HT1080 (cell line): ENCODE data around the gene DNTTIP2. TPM values are rescaled to one million over a fixed set of nuclear protein-coding genes. Genes with fewer than 3 reads are reported as not detected.
A peak's percentile ranks its signal among the peaks of the same experiment; 100 is the strongest.
"Not testable (repeated sequence)": the region's sequence is repeated elsewhere in the genome, so short reads cannot be mapped to it uniquely, and the experiment has no call there.

Experiments
- DNase-seq: peaks from one replicate; pipeline ENCODE4 v3.0.0-alpha.2; 2015; ENCODE audit warnings: low read depth
- polyA plus RNA-seq, 2 experiments: library from polyadenylated mRNA; depleted of rRNA; stranded (reverse); fragments of >200 nt; gene quantifications; 2 replicates each; pipeline ENCODE4 v1.2.3, GENCODE V29; 2015
- total RNA-seq: library from RNA; depleted of rRNA; stranded (reverse); fragments of >200 nt; shearing (Covaris generic); gene quantifications from 2 replicates; pipeline ENCODE4 v1.2.3, GENCODE V29; 2014; rRNA removed

DNTTIP2 gene, protein sequence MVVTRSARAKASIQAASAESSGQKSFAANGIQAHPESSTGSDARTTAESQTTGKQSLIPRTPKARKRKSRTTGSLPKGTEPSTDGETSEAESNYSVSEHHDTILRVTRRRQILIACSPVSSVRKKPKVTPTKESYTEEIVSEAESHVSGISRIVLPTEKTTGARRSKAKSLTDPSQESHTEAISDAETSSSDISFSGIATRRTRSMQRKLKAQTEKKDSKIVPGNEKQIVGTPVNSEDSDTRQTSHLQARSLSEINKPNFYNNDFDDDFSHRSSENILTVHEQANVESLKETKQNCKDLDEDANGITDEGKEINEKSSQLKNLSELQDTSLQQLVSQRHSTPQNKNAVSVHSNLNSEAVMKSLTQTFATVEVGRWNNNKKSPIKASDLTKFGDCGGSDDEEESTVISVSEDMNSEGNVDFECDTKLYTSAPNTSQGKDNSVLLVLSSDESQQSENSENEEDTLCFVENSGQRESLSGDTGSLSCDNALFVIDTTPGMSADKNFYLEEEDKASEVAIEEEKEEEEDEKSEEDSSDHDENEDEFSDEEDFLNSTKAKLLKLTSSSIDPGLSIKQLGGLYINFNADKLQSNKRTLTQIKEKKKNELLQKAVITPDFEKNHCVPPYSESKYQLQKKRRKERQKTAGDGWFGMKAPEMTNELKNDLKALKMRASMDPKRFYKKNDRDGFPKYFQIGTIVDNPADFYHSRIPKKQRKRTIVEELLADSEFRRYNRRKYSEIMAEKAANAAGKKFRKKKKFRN
- total RNA-seq, result 55.8 and 63.7 TPM in 2 replicates
- 33.6 and 34.5 TPM in 2 replicates for polyA plus RNA-seq (2015; cell fraction: cytosol; rRNA removed)
- polyA plus RNA-seq (2015; cell fraction: nucleus; rRNA removed), result 85.7 and 100 TPM in 2 replicates

DNA sequence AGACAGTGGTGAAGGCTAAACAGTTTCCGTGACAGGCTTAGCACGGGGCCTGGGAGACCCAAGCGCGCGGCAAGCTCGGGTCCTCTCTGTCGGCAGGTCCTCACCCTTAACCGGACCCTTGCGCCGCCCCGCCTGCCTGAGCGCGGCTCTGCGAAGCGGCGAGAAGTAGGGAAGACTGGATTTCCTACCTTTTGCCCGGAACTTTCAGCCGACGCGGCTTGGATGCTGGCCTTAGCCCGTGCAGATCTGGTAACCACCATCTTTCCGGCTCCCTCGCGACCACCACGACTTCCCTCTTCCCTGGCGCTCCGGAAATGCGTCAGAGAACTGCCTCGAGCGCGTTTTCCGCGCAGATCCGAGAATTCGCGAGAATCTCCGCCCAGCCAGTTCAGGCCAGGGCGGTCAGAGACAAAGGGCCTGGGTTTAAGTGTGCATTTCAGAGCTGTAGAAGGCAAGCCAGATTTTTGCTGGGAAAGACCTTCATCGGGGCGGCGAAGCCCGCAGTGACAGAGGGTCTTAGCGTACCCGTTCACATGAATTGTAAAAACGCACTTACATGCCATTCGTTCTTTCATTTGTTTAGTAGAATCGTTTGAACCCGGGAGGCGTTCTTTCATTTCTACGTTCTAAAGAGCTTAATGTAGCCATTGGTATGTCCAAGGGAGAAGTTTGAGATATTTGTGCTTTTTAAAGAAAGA is at the start of gene DNTTIP2:
DNTTIP2 (minus strand) TSS at position 318 of the 698 bp plus-strand sequence; CDS start at position 260, 58 bp downstream.
- DNase-seq, result peak; percentile 88

GRCh38 chr1:93925206-93925605 is 46.2 kb upstream of the DNTTIP2 start:
- DNase-seq, result no peak

- DNase-seq, result no peak
Measured at GRCh38 chr1:93919780-93920179, 40.8 kb upstream of the DNTTIP2 start.

DNA sequence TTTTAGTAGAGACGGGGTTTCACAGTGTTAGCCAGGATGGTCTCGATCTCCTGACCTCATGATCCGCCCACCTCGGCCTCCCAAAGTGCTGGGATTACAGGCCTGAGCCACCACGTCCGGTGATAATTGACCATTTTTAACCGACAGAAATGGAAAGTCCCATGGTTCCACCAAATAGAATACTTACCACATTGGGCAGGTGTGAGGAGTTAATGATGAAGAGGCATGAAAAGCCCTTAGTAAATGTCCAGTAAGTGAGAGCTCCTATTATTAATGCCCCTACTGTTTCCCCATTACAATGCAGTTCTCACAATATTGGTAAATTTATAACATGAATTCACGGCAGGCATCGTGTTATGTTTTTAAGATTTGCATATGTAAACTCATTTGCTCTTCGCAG is 38.3 kb upstream of the DNTTIP2 start:
- DNase-seq, result no peak

DNA sequence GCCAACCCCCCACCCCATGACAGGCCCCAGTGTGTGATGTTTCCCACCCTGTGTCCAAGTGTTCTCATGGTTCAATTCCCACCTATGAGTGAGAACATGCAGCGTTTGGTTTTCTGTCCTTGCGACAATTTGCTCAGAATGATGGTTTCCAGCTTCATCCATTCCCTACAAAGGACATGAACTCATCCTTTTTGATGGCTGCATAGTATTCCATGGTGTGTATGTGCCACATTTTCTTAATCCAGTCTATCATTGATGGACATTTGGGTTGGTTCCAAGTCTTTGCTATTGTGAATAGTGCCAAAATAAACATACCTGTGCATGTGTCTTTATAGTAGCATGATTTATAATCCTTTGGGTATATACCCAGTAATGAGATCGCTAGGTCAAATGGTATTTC is 31.9 kb upstream of the DNTTIP2 start:
- DNase-seq, result not testable (repeated sequence)

- no peak for DNase-seq
Measured at GRCh38 chr1:93910305-93910704, 31.3 kb upstream of the DNTTIP2 start.

DNA sequence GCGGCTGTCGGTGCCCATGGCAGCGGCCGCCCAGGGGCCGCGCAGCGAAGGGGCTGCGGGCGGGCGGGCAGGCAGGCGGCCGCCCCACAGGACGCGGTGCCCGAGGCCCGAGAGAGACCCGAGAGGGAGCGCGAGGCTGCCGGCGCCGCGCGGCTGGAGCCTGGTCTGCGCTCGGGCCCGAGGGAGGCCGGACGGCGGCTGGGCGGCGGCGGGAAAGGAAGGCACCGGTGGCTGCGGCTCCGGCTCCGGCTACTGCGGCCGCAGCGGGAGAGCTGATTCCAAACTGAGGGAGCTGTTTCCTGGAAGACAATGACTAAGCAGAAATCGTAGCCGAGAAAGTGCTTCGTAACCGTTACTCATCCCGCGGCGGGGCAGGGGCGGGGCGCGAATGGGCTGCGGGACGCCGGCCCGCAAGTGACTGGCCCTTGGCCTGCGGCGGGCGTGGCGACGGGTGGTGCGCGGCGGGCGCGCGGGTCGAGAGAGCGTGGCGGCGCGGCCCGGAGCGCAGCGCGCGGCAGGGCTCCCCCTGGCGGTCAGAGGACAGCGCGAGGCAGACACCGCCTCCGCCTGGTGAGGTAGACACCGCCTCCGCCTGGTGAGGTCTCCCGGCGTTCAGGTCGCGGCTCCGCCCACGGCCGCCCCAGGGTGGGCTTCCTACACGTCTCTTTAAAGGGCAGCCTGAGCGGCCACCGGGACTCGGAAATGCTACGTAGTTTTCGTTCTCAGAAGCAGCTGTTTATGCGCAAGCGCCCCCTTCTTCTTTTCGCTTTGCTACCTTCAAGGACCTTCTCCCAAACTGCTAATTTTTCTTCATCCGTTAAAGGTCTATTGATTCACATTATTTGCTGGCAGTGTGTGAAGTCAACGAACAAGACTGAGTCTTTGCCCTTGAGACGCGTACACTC is 30.4 kb upstream of the DNTTIP2 start, which contains the start of gene GCLM:
GCLM (minus strand) TSS at position 285 of the 905 bp plus-strand sequence; CDS start at position 18, 267 bp downstream.
- peak; percentile 94 for DNase-seq

DNA sequence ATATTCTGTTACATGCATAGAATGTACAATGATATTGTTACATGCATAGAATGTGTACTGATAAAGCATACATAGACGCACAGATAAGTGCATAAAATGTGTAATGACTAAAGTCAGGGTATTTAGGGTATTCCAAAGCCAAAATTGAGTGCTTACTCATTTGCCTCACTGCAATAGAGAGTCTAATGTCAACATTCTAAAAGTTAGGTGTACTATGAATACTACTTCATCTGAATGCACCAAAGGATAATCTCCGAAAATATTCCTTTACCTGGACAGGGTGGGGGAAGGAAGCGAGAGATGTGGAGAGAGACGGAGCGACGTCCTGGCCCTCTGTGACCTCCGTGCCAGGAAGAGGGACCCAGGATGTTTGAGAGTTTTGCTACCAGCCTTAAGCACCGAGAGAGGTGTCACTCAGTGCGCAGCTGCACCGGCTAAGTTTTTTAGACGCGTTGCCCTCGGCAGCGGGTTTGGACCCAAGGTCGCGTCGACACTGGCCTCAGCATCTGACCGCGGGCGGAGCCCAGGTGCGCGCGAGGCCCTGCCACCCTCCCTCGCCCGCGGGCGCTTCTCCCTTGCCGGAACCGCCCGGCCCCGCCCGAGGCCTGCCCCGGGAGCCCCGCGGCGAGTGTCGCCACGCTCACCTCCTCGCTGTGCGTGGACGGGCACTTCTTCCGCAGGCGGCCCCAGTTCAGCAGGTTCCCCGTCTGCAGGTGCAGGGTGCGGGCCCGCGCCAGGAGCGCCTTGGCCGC is 29.6 kb upstream of the DNTTIP2 start:
- peak; percentile 28 for DNase-seq

- peak; percentile 57 for DNase-seq
Measured at GRCh38 chr1:93907718-93908117, 28.7 kb upstream of the DNTTIP2 start.

DNA sequence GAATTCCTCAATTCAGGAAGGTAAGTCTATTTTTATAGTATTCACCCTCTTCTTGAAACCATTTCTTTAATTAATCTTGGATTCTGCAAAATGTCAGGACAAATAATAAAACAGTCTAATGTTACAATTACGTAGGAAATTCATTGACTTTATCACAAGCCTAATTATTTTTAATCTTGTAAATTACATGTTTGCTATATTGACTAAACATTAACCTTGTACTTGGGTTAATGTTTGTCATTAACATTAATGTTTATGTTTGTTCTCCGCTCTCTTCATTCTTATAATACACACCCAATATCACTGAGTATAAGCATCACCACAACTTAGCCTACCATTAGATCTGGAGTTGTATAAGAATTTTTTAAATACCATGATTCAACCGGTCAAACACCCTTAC is 27.5 kb upstream of the DNTTIP2 start:
- DNase-seq, result no peak

DNA sequence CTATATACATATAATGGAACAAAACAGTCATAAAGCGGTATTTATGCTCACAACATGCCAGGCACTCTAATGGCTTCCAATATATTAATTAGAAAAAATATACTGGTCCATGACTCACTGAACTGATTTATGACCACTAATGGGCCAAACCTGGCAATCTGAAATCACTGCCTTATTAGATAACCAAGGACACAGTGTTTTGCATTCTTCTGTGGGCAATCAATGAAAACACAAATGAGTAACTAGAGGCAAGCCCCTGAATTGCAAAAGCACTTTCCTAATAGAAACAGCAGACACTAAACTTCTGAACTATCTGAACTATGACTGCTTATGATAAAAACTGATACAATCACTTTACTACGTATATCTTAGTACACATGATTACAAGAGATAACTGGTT is 26.7 kb upstream of the DNTTIP2 start:
- no peak for DNase-seq

- no peak for DNase-seq
Measured at GRCh38 chr1:93905051-93905450, 26.0 kb upstream of the DNTTIP2 start.

- DNase-seq, result no peak
Measured at GRCh38 chr1:93904228-93904627, 25.2 kb upstream of the DNTTIP2 start.

- DNase-seq, result no peak
Measured at GRCh38 chr1:93900723-93901504, 21.9 kb upstream of the DNTTIP2 start.

GRCh38 chr1:93899543-93900207 is 20.7 kb upstream of the DNTTIP2 start:
- no peak for DNase-seq

DNA sequence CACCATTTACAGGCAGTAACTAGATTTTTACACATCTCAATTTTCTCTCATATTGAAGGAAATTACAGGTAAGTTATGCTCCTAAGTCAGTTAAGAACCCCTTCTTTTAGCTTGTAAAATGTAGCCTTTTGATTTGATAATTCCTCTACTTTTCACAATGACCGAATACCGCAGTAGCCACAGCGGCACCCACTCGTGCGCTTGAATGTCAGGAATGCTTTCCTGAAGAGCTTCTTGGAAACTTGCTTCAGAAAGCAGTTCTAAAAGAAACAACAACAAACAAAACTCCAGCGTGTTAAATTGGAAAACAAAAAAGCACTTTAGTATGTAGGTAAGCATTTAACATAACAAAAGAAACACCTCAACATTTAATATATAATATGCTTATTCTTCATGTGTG is 9.9 kb upstream of the DNTTIP2 start:
- DNase-seq, result no peak

- no peak for DNase-seq
Measured at GRCh38 chr1:93882269-93882668, 3.3 kb upstream of the DNTTIP2 start.

DNA sequence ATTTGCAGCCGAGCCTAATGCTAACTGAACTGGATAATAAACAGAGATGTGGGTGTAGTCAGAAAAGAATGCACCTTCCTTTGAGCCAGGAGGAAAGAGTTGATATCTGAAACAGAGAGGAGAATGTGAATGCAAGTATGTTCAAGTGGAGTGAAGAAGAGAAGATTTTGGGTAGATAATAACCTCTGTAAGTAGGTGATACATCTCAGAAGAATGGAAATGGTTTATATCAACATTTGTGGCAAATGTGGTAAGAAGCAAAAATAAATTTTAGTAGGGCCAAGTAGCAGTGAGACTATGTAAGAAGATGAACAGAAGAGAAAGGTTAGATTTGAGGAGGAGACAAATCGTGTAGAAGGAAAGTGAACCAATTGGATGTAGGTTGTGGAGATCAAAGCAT is 1.7 kb upstream of the DNTTIP2 start:
- no peak for DNase-seq
